Measurements from ENCODE around the gene CCSER1. TPM values are rescaled to one million over a fixed set of nuclear protein-coding genes. Genes with fewer than 3 reads are reported as not detected.

CCSER1 gene
- total and polyA plus RNA-seq, 2 of the 8 experiments (the other 6 are each of a cell fraction or from before 2014, with no cell fraction given) = 0.26 to 0.84 TPM

- no peak for TF ChIP-seq CBX5 (IDR thresholded peaks at IDR 0.05; ENCODE audit: low read depth, low read length)
- TF ChIP-seq ASH2L (IDR thresholded peaks at IDR 0.05; ENCODE audit: low read length) = no peak
- TF ChIP-seq HDAC6 (IDR thresholded peaks at IDR 0.05; ENCODE audit: low read depth, low read length) = no peak
- TF ChIP-seq HDAC2 (IDR thresholded peaks at IDR 0.05; ENCODE audit: borderline replicate concordance in 1 of 2, low read depth in 2 of 2, low read length in 2 of 2) = no peak
- TF ChIP-seq KDM1A (IDR thresholded peaks at IDR 0.05; ENCODE audit: borderline replicate concordance, low read length) = no peak
- no peak for TF ChIP-seq CTCF (IDR thresholded peaks at IDR 0.05; ENCODE audit: control extremely low read depth in 1 of 3, insufficient read depth in 1 of 3, low read depth in 1 of 3, low read length in 3 of 3)
- TF ChIP-seq SP4 (IDR thresholded peaks at IDR 0.05; ENCODE audit: low read length) = no peak
- no peak for TF ChIP-seq GTF2F1 (IDR thresholded peaks at IDR 0.05; ENCODE audit: borderline replicate concordance, low read depth, low read length)
- no peak for TF ChIP-seq MAFK (IDR thresholded peaks at IDR 0.05; ENCODE audit: low read depth, low read length)
- no peak for TF ChIP-seq JUND (IDR thresholded peaks at IDR 0.05; ENCODE audit: low read length)
- no peak for TF ChIP-seq ZNF274 (IDR thresholded peaks at IDR 0.05; ENCODE audit: borderline replicate concordance, extremely low read depth, low read length)
- TF ChIP-seq BCL11A (IDR thresholded peaks at IDR 0.05; ENCODE audit: low read depth in 2 of 2, low read length in 2 of 2) = no peak
- TF ChIP-seq ATF2 (IDR thresholded peaks at IDR 0.05; ENCODE audit: low read length) = no peak
- TF ChIP-seq RXRA (IDR thresholded peaks at IDR 0.05; ENCODE audit: insufficient read depth, low read depth, low read length) = no peak
- TF ChIP-seq NRF1 (IDR thresholded peaks at IDR 0.05; ENCODE audit: low read depth, low read length) = no peak
- TF ChIP-seq POU5F1 (IDR thresholded peaks at IDR 0.05; ENCODE audit: low read depth, low read length) = no peak
Measured at GRCh38 chr4:90889171-90889570, 762.0 kb downstream of the CCSER1 start (continued).
